Tibial nerve (tissue), 4 donors: ENCODE results near the gene TMEM143.

Experiments used
- EP300 ChIP-seq, 2 donors: sonication (generic); formaldehyde crosslinking; IDR thresholded peaks; one replicate each; pipeline ENCODE4 v1.6.1; 2017; ENCODE audit warnings: antibody characterized with exemption in 2 of 2, mild to moderate bottlenecking in 1 of 2
- POLR2A ChIP-seq, 2 donors: fragments of 450-650 bp; IDR thresholded peaks; one replicate each; pipeline ENCODE4 v1.6.1; 2017; ENCODE audit warnings: antibody characterized with exemption in 2 of 2, mild to moderate bottlenecking in 2 of 2, moderate library complexity in 2 of 2
- TF ChIP-seq, protein P1 (sequence below), 5 experiments: fragments of 200-600 bp in 3 of 5; fragments of 450-650 bp in 2 of 5; sonication (generic) in 3 of 5; IDR thresholded peaks; one replicate each; pipeline ENCODE4 v1.5.1; 2016 to 2019; ENCODE audit warnings: antibody characterized with exemption in 5 of 5, mild to moderate bottlenecking in 3 of 5, moderate library complexity in 2 of 5

GRCh38 chr19:48395499-48395898 is 31.8 kb upstream of the TMEM143 start:
- TF ChIP-seq, protein P1, sequence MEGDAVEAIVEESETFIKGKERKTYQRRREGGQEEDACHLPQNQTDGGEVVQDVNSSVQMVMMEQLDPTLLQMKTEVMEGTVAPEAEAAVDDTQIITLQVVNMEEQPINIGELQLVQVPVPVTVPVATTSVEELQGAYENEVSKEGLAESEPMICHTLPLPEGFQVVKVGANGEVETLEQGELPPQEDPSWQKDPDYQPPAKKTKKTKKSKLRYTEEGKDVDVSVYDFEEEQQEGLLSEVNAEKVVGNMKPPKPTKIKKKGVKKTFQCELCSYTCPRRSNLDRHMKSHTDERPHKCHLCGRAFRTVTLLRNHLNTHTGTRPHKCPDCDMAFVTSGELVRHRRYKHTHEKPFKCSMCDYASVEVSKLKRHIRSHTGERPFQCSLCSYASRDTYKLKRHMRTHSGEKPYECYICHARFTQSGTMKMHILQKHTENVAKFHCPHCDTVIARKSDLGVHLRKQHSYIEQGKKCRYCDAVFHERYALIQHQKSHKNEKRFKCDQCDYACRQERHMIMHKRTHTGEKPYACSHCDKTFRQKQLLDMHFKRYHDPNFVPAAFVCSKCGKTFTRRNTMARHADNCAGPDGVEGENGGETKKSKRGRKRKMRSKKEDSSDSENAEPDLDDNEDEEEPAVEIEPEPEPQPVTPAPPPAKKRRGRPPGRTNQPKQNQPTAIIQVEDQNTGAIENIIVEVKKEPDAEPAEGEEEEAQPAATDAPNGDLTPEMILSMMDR (IDR thresholded peaks at IDR 0.05): no peak
- TF ChIP-seq POLR2A (IDR thresholded peaks at IDR 0.05): no peak
- TF ChIP-seq EP300 (IDR thresholded peaks at IDR 0.05): no peak
